GM19239 (cell line): ENCODE measurements around the gene SPPL3.

Experiments
- DNase-seq: peaks from one replicate; pipeline ENCODE4 v3.0.0; 2011; ENCODE audit warnings: low spot score; ENCODE audit not compliant: insufficient read length
- FAIRE-seq: peaks from 2 replicates; lab custom pipeline; 2011; peaks lifted over from hg19 to GRCh38; lab: Jason Lieb, UNC

SPPL3 gene

DNA sequence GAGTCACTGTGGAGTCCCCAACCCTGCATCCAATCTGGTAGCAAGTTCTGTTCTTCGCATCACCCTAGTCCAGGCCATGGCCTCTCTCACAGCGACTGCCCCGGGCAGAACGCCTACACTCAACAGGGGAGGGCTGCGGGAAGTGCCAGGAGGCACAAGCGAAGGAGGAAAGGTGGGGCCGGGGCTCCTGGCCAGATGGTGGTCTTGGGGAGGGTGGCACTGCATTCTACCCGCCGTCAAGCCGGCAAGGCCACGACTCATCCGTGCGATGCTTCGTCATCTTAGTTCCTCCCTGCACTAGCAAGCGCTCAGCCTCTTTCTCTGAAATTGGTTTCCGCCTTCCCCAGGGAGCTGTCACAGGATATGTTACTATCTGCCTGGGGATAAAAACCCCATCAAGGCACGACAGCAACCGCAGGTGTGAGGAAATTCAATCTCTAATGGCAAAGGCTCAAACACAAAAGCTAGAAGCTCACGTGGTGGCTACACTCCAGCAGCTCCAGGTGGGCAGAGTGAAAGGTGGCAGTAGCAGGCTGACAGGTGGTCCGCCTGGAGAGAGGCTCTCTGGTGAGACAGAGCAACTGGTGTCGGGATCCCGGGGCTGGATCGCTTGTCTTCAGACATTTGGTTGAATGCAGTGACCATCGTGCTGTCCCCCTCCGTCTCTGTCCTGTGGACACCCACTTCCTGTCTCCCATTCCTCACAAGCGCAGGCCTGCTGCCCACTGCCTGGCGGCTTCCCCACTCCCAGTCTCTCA lies 144.4 kb downstream of the SPPL3 start:
- DNase-seq (no peak), FAIRE-seq (no peak)

DNA sequence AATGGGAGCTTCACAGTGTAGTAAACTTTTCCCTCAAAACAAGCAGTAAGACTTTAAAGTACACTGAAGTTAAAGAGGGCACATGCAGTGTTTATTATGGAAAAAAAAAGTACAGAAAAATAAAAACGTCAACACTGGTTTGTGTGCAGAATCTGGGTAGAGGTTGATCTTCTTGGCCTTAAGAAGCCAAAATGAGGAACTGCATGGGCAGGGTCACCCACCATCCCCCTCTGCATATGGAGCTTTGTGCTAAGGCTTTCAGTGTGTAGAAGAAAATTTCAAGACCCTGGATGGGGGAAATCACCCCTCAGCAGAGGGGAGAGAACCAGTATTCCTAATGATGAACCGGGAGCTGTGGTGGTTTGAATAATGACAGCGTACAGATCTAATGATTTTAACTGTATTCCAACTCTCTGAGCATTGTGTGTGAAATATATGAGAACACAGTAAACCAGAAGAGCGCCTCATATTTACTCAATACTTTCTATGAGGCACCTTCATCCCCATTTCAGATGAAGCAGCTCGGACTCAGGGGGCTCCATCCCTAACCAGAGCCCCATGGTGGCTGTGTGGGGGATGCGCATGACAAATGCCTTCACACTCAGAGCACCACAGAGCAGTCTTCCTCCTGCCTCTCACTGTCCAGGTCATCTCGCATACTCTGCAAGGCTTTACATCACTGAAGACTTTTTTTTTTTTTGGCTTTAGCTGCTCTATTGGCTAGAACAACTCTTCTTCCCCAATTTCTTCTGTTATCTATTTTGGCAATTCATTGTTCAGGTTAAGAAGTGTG lies 145.2 kb downstream of the SPPL3 start:
- FAIRE-seq (no peak), DNase-seq (no peak)

DNA sequence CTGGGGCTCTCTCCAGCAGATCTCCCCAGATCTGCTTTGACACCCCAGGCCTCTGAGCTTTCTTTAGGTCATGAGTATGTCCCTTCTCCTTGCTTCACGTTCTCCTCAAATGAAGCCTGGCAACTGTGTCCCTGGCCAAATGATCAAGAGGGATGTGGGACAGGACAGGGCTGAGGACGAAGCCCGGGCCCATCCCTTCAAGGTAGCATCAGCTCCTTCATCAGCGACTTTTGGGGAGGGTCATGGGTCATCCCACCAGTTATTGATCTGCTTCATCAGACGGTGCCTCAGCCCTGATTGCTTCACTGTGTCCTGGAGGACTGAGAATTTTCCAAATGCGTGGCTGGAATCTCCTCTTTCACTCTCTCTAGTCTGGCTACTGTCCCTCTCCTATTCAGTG lies 146.2 kb downstream of the SPPL3 start:
- no peak for DNase-seq
- FAIRE-seq: no peak

GRCh38 chr12:120757226-120757742 lies 146.9 kb downstream of the SPPL3 start:
- DNase-seq (no peak), FAIRE-seq (no peak)

- no peak for DNase-seq
- FAIRE-seq: no peak
These were observed 148.9 kb downstream of the SPPL3 start for GRCh38 chr12:120755269-120755668.

DNA sequence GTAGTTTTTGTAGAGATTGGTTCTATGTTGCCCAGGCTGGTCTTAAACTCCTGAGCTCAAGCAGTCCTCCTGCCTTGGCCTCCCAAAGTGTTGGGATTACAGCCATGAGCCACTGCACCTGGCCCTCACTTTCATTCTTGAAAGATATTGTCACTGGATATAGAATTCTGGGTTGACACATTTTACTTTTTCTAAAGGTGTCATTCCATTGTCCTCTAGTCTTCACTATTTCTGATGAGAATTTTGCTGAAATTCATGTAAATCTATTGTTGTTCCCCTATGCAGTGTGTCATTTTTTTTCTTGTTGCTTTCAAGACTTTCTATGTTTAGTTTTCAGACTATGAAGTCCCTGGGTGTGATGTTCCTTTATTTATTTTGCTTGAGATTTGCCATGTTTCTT lies 149.4 kb downstream of the SPPL3 start:
- FAIRE-seq (no peak), DNase-seq (no peak)

GRCh38 chr12:120751389-120751788 lies 152.8 kb downstream of the SPPL3 start:
- DNase-seq: no peak
- no peak for FAIRE-seq

GRCh38 chr12:120750806-120751205 lies 153.4 kb downstream of the SPPL3 start:
- FAIRE-seq: no peak
- DNase-seq: no peak

GRCh38 chr12:120749256-120749655 lies 154.9 kb downstream of the SPPL3 start:
- no peak for DNase-seq
- FAIRE-seq: no peak

DNA sequence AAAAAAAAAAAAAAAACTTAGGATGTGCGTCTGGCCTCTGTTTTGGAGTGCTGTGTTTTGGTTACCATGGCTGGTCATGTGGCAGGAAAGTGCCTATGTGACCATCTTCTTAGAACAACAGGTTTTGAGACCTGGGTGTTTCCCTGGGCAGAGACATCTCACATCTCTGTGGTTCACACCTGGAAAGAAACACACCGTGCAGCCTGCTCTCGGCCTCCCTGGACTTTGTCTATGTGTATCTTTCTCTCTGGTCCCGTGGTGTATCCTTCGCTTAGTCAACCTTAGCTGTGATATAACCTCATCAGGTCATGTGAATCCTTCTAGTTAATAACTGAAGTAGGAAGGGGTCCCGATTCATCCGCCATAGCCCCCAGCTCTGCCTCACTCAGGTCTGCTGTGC lies 155.9 kb downstream of the SPPL3 start:
- FAIRE-seq (no peak), DNase-seq (no peak)

GRCh38 chr12:120744922-120745493 lies 159.2 kb downstream of the SPPL3 start:
- FAIRE-seq: no peak
- DNase-seq: no peak

GRCh38 chr12:120741476-120742421 lies 162.4 kb downstream of the SPPL3 start:
- FAIRE-seq: no peak
- no peak for DNase-seq

- FAIRE-seq (no peak), DNase-seq (no peak)
These were observed 163.3 kb downstream of the SPPL3 start for GRCh38 chr12:120740871-120741270.

DNA sequence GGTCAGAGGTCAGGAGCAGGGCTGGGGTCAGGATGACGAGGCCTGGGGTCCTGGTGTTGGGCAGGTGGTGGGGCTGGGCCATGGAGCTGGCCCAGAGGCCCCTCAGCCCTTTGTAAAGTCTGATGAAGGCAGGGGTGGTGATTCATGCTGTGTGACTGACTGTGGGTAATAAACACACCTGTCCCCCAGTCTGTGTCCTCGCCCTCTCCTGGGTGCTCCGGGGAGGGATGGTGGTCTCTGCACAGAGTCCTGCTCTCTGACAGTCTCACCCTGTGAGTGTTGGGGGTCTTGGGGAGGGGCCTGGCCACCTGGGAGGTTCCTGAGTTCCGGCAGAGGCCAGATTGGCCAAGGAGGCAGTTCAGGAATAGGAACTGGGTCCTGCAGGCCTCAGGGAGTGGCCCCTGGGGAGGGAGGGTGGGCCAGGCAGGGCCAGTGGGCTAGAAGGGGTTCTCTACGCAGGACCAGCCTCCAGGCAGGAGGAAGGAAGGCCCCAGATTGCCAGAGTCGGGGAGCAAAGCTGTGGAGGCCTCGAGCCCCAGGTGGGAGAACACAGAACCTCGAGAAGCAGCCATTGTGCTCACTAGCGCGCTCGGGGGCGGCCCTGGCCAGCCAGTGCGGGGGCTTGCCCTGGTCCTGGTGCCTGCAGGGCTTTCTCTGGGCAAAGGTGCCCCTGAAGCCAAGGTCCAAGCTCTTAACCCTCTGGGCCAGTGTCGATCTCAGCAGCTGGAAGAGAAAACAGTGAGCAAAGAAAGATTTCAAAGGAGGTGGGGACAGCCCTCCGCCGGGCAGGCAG lies 164.1 kb downstream of the SPPL3 start:
- no peak for FAIRE-seq

DNA sequence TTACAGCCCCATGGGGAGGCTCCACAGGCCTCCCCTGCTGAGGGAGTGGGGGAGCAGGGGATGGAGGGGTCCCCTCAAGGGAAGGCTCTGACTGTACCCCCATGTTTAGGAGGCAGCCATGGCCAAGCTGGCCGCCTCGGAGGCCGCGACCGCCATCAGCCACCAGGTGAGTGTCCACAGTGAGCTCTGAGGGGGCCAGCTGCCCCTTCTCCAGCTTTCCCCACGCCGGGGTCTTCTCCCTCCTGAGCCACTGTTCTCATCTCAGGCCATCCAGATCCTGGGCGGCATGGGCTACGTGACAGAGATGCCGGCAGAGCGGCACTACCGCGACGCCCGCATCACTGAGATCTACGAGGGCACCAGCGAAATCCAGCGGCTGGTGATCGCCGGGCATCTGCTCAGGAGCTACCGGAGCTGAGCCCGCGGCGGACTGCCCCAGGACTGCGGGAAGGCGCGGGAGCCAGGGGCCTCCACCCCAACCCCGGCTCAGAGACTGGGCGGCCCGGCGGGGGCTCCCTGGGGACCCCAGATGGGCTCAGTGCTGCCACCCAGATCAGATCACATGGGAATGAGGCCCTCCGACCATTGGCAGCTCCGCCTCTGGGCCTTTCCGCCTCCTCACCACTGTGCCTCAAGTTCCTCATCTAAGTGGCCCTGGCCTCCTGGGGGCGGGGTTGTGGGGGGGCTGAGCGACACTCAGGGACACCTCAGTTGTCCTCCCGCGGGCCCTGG lies 165.0 kb downstream of the SPPL3 start:
- no peak for DNase-seq
- no peak for FAIRE-seq

More for the DNA sequence above, 164.1 kb downstream of the SPPL3 start:
- DNase-seq: no peak

- no peak for FAIRE-seq
These were observed 165.7 kb downstream of the SPPL3 start for GRCh38 chr12:120738252-120739030.

DNA sequence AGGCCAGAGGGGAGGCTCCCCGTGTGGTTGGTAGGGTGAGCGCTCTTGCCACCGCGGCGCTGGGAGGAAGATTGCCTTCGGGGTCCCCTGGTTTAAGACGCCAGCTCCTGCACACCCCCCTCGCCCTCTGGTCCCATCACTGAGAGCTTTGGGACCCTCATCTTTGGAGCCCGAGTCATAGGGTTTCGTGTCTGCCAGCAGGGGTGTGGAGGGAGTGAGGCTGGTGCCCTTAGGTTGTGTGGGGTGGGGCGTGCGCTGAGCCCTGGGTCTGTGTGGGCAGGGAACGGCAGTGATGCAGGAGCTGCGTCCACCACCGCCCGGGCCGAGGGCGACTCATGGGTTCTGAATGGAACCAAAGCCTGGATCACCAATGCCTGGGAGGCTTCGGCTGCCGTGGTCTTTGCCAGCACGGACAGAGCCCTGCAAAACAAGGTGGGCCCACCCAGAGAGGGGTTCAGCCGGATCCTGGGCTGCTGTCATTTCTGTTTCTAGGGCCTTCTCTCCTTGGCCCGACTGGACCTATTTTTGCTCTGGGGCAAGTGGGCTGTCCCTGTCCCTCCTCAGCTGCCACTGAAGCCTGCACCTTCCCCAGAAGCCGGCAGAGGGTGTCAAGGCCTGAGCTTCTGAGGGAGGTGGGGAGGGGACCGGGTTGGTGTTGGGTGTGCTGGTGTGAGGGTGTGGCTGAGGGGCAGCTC lies 166.5 kb downstream of the SPPL3 start:
- FAIRE-seq (no peak), DNase-seq (no peak)

More at GRCh38 chr12:120738252-120739030, 165.7 kb downstream of the SPPL3 start:
- DNase-seq: no peak
